HL-60 (cell line): Measurements from ENCODE around the gene ROR1.

Source experiments
- GABPA ChIP-seq: IDR thresholded peaks from 2 replicates; pipeline ENCODE4 v1.6.1; 2012; ENCODE audit warnings: low read depth
- POLR2AphosphoS5 ChIP-seq: IDR thresholded peaks from 2 replicates; pipeline ENCODE4 v1.6.1; 2012; ENCODE audit warnings: low read depth
- SPI1 ChIP-seq: IDR thresholded peaks from 2 replicates; pipeline ENCODE4 v1.6.1; 2012; ENCODE audit warnings: low read depth, mild to moderate bottlenecking, borderline replicate concordance
- TF ChIP-seq, protein P1 (sequence below): IDR thresholded peaks from 2 replicates; pipeline ENCODE4 v1.6.1; 2012; ENCODE audit warnings: low read depth; ENCODE audit not compliant: insufficient replicate concordance
- TF ChIP-seq, protein P2 (sequence below): IDR thresholded peaks from one replicate; pipeline ENCODE4 v1.5.1; 2011; ENCODE audit warnings: low read length, control low read depth, inconsistent platforms; ENCODE audit not compliant: insufficient read depth

DNA sequence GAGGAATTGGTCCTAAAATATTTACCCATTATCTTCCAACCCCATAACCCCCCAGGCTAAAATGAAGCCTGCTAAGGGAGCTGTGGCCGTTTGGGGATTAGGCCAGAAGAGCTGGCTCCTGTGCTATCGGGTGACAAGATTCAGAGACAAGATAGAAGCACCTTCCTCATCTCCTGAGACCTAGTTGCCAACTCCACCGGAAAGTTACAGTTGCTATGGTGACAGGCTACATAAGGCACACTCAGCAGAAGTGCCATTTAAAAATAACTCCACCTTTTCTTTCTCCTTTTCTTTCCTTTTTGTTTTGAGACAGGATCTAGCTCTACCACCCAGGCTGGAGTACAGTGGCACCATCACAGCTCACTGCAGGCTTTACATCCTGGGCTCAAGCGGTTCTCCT lies 43.6 kb upstream of the ROR1 start:
- TF ChIP-seq, protein P1, sequence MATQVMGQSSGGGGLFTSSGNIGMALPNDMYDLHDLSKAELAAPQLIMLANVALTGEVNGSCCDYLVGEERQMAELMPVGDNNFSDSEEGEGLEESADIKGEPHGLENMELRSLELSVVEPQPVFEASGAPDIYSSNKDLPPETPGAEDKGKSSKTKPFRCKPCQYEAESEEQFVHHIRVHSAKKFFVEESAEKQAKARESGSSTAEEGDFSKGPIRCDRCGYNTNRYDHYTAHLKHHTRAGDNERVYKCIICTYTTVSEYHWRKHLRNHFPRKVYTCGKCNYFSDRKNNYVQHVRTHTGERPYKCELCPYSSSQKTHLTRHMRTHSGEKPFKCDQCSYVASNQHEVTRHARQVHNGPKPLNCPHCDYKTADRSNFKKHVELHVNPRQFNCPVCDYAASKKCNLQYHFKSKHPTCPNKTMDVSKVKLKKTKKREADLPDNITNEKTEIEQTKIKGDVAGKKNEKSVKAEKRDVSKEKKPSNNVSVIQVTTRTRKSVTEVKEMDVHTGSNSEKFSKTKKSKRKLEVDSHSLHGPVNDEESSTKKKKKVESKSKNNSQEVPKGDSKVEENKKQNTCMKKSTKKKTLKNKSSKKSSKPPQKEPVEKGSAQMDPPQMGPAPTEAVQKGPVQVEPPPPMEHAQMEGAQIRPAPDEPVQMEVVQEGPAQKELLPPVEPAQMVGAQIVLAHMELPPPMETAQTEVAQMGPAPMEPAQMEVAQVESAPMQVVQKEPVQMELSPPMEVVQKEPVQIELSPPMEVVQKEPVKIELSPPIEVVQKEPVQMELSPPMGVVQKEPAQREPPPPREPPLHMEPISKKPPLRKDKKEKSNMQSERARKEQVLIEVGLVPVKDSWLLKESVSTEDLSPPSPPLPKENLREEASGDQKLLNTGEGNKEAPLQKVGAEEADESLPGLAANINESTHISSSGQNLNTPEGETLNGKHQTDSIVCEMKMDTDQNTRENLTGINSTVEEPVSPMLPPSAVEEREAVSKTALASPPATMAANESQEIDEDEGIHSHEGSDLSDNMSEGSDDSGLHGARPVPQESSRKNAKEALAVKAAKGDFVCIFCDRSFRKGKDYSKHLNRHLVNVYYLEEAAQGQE = no peak
- TF ChIP-seq POLR2AphosphoS5 (no peak), GABPA (no peak), SPI1 (no peak)
- TF ChIP-seq, protein P2, sequence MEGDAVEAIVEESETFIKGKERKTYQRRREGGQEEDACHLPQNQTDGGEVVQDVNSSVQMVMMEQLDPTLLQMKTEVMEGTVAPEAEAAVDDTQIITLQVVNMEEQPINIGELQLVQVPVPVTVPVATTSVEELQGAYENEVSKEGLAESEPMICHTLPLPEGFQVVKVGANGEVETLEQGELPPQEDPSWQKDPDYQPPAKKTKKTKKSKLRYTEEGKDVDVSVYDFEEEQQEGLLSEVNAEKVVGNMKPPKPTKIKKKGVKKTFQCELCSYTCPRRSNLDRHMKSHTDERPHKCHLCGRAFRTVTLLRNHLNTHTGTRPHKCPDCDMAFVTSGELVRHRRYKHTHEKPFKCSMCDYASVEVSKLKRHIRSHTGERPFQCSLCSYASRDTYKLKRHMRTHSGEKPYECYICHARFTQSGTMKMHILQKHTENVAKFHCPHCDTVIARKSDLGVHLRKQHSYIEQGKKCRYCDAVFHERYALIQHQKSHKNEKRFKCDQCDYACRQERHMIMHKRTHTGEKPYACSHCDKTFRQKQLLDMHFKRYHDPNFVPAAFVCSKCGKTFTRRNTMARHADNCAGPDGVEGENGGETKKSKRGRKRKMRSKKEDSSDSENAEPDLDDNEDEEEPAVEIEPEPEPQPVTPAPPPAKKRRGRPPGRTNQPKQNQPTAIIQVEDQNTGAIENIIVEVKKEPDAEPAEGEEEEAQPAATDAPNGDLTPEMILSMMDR = no peak
